NCI-H1694 treated with DMSO at 0.1 percent for 48 hours (cell line): Measurements from ENCODE around the gene OIT3.
A peak's percentile ranks its signal among the peaks of the same experiment; 100 is the strongest.

Experiments used
- DNase-seq: peaks from one replicate; lab custom pipeline; 2025; lab: John Stamatoyannopoulos, UW

Gene OIT3

DNA sequence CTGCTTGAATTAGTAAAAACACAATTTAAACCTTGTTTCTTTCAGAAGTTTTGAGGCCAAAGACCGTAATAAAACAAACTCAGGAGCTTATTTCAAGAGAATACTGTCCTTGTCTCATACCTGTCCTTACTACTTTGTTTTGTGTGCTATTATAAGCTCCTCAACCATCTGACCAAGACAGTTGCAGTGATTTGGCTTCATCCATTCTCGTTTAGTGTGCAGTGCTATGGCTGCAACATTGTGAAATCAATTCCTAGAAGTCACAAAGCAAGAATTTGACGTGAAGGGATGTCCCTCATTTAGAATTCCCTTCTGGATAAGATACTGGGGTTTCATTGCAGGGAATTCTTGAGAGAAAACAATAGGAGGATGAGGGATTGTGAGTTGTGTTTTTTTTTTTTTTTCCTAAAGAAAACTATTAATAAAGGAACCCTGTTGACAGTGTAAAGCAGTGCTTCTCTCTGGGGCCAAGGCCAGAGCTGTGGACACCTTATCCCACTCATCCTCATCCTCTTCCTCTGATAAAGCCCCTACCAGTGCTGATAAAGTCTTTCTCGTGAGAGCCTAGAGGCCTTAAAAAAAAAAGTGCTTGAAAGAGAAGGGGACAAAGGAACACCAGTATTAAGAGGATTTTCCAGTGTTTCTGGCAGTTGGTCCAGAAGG is at the start of gene OIT3:
Gene OIT3, plus strand, starts transcription at position 604 of the 663 bp plus-strand sequence. CDS start 60 bp downstream, outside the sequence.
- DNase-seq, result no peak

DNA sequence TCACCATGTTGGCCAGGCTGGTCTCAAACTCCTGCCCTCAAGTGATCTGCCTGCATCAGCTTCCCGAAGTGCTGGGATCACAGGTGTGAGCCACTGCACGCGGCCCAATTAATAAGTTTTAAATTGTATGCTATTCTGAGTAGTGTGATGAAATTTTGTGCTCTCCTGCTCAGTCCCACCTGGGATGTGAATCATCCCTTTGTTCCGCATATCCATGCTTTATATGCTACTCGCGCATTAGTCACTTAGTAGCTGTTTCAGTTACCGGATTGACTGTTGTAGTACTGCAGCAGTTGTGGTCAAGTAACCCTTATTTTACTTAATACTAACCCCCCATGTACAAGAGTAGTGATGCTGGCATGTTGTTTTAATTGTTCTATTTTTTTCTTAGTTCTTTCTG is 47.3 kb upstream of the OIT3 start:
- no peak for DNase-seq

DNA sequence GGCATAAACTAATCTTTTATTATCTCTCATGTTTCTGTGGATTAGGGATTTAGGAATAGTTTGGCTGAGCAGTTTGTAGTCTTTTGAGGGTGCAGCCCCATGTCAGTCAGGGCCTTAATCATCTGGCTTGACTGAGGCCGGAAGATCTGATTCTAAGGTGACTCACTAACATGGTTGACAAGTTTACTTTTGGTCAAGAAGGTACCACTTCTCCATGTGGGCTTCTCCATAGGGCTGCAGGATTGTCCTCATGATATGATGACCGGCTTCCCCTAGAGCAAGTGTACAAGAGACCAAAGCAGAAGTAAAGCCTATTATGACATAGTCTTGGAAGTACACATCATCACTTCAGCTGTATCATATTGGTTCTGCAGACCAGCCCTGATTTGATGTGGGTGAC is 45.9 kb upstream of the OIT3 start:
- DNase-seq, result no peak

DNA sequence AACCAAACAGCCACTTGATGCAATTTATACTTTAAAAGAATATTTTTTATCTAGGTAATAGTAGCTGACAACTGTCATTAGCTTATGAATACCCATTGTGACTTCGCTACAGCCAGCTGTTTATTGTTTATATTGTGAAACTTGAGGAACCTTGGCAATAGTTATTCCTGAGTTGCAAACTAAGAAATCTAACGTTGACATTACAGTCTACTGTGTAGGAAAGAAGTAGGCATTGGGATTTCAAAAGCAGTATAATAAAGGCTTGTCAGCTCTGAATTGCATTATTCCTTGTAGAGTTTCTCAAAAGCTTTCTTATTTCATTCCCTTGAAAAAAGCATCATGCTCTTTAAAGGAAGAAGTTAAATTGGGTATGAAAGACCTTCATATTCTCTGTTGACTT is 42.7 kb upstream of the OIT3 start:
- DNase-seq, result no peak

DNA sequence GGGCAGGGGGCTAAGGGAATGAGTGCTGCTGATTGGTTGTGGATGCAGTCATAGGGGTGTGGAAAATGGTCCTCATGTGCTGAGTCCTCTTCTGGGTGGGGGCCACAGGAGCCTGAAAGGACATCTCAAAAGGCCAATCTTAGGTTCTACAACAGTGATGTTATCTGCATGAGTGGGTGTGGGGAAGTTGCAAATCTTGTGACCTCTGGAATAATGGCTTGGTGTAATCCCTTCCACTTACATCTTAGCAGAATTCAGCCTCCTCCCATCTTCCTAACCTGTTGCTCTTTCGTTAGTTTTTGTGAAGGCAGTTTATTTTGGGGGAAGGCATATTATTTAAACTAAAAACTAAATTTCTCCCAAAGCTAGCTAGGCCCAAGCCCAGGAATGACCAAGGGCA is 42.0 kb upstream of the OIT3 start:
- no peak for DNase-seq

DNA sequence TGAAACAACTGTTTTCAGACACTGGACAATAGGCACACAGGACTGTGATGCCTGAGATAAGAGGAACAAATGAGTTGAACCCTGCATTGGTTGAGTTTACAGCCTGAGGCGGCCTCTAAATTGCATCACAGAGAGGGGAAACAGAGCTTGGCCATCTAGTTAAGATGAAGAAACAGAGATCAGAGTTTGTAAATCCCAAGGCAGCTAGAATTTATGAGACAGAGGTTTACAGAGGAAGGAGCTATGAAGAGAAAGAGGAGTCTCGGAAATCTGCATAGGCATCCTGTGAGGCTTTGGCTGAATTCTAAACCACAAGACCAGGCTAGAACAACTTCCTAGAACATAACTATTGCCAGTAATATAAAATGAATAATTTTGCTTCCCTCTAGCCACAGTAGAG is 41.0 kb upstream of the OIT3 start:
- no peak for DNase-seq

DNA sequence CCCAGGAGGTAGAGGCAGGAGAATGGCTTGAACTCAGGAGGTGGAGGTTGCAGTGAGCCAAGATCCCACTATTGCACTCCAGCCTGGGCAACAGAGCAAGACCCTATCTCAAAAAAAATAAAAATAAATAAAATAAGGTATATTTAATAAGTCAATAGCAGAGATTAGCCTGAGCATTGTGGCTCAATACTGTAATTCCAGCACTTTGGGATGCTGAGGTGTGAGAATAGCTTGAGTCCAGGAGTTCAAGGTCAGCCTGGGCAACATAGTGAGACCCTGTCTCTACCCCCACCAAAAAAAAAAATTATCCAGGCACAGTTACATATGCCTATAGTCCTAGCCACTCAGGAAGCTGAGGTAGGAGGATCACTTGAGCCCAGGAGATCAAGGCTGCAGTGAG is 38.4 kb upstream of the OIT3 start:
- DNase-seq, result no peak

DNA sequence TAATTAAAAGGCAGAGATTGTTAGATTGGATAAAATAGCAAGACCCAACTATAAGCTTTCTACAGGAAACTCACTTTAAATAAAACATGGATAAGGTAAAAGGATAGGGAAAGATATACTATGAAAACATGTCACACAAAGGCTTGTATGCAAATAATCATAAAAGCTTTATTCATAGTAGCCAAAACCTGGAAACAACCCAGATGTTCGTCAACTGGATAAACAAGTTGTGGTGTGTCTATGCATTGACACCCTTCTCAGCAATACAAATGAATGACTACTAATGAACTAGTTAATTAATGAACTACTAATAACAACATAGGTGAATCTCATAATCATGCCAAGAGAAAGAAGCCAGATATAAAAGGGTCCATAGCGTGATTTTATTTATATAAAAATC is 37.7 kb upstream of the OIT3 start:
- DNase-seq, result no peak

DNA sequence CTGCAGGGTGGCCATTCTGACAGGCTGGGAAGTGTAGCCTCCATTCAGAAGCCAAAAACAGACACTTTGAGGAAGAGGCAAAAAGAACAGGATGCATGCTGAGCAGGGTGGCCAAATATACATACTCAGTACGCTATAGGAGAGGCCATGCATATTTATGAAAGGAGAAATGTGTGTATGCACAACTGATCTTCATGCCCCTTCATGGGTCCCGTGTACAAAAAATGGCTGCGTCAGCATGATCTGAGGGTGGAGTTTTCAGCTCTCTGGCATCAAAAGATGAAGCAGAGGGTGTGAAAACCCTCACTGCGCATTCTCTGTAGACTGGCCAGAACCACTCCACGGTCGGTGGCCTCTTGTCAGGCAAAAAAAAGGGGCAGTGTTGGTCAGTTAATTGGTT is 35.5 kb upstream of the OIT3 start:
- DNase-seq, result no peak

DNA sequence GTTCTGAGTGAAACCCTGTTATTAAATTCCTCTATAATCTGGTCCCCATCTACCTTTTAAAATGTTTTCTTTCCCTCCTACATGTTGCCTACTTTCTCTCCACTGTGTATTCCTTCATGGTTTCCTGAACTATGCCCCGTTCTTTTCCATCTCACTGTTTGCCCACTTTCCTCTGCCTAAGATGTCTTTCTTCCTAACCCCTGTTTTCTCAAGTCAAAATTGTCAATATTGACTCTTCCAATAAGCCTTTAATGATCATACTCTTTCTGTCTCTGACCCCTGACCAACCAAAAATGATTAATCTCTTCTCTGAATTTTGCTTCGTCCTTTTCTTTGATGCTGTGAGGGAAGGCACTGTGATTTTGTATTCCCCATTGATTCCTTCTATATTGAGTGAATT is 30.6 kb upstream of the OIT3 start:
- no peak for DNase-seq

DNA sequence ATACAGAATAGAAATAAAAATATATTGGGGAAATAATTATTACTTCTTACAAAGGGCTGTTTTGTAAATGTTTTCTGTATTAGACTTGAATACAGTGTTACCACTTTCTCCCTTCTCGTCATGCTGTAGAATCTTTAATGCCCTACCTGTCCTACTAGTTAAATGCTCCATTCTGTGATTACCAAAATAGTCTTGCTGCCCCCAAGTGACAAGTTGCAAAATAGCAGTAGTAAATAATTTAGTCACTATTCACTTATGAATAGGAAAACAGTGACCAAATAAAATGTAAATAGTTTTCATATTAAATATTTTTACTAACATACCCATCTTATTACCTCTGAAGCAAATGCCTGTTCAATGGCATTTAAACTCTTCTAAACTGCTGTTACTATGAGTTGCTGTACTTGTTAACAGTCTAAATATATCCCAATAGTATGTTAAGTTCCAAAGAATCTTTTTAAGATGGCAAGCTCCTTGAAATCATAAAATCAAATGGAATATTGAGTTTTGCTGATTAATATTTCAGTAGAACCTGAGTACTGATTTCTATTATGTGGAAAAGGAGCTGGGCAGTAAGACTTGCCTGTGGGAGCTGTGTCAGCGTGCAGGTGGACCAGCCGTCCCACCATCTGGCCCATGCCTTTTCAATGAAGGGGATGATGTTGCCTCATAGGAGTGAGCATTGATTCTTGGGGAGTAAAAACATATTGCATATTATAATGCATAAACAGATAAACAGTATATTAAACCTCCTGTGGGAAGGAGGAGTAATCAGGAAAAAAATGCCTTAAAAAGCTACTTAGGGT is 18.1 kb upstream of the OIT3 start:
- peak; percentile 11 for DNase-seq

DNA sequence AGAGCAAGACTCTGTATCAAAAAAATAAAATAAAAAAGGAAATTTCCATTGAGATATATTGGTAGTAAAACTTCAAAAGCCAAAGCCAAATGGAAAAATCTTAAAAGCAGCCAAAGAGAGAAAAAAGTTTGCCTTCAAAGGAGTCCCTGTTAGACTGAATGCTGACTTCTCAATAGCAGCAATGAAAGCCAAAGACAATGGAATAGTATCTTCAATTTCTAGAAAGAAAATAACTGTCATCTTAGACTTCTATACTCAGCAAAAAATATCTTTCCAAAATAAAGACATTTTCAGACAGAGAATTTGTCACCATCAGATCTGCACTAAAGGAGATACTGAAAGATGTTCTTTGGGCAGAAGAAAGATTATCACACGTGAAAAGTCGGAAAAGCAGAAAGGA is 14.3 kb upstream of the OIT3 start:
- no peak for DNase-seq

DNA sequence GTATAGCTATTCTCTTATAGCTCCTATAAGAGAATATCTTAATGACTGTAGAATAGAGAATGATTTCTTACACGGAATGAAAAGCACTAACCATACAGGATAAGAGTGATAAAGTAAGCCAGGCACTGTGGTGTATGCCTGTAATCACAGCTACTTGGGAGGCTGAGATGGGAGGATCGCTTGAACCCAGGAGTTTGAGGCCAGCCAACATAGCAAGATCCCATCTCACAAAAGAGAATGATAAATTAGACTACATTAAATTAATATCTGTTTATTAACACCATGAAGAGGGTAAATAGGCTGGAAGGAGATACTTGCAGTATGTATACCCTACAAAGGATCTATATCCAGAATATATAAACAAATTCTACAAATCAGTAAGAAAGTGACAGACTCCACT is 12.2 kb upstream of the OIT3 start:
- DNase-seq, result no peak

DNA sequence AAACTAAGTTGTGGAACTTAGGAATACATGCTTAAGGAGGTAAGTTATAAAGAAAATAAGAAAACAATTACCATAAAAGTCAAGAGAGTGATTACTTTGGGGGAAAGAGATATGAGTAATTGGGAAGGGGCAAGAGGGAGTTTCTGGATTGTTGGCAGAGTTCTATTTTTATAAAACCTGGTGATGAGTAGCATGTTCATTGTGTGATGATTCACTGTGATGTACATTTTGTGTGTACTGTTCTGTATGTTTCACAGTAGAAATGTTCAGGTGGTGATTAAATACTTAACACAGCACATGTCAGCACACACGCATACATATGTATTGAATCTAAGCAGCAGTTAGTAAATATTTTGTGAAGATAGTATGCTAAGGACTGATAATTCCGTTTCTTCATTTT is 9.7 kb upstream of the OIT3 start:
- no peak for DNase-seq

DNA sequence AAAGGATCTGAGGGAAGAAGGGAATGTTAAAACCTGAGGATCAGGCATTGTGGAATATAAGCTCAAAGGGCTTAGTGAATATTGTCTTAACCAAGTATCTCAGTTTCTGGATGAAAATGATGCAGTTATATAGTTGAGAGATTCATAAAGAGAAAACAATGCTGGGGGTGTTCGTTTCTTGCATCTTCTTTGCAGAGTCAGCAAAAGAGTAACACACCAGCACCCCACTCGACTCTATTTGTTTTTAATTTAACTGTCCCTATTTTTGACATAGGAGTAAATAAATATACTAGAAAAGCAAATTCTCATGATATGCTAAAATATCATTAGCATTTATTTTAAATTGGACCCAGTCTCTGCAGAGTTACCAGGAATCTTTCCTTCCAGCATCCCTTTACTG is 7.6 kb upstream of the OIT3 start:
- no peak for DNase-seq

DNA sequence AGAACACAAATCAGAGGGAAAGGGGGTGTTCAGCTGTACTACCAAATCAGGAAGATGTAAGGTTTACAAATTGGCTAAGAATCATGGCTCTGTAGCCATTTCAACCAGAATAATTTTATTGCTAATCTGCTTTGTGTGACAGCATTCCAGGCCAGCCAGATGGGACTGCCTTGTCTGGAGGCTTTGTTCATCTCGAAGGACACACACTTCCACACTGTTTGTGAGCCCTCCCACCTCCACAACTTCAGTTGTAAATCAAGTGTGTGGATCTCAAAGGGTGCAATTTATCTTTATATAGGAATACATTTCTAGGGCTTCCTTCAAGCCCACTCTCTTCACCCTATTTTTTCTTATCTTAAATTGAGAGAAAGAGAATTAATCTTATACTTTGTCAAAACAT is 6.9 kb upstream of the OIT3 start:
- peak; percentile 17 for DNase-seq

DNA sequence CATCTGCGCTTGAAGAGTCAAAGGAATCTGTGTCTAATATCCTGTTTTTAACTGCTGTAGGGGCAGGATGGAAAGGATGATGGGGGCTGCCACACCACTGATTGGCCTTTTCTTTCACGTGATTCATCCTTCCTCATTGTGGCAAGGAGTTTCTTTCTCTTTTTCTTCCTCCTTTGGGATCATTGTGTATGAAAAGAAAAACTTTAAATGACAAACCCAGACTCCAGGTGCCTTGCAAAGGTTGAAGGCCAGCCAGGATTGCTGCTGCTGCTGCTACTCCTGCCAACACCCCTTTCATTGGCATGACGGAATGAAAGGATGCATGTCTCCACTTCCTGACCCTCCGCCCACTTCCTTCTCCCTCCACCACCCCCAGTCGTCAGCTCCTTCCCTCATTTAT is 6.5 kb upstream of the OIT3 start:
- no peak for DNase-seq

DNA sequence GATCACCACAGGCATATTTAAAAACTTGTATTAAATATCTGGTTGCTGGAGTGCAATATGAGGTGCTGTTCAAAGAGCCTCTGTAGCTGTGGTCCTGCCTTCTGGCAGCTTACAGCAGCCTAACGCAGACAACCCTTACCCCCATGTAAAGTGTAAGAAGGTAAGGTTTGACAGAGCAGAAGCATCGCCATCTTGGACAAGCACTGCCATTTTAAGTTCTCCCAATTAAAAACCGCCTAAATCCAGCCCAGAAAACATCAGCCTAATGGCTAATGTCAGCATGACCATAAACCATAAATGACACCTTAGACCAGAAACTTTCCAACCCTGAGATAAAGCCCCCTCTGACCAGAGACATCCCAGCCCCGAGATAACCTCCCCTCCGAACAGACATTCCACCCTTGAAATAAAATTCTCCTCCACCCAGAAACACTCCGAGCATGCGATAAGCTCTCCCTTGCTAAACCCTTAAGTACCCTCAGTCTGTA is 5.3 kb upstream of the OIT3 start:
- DNase-seq, result no peak

DNA sequence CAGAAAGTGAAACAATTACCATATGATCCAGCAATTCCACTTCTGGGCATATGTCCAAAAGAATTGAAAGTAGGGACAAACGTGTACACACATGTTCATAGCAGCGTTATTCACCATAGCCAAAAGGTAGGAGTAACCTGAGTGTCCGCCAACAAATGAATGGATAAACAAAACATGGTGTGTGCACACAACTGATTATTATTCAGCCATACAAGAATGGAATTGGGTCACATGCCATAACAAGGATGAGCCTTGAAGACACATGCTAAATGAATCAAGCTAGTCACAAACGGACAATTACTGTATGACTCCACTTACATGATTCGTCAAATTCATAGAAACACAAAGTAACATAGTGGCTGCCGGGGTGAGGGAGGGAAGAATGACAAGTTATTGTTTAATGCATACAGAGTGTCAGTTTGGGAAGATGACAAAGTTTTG is 4.1 kb upstream of the OIT3 start:
- peak; percentile 86 for DNase-seq

DNA sequence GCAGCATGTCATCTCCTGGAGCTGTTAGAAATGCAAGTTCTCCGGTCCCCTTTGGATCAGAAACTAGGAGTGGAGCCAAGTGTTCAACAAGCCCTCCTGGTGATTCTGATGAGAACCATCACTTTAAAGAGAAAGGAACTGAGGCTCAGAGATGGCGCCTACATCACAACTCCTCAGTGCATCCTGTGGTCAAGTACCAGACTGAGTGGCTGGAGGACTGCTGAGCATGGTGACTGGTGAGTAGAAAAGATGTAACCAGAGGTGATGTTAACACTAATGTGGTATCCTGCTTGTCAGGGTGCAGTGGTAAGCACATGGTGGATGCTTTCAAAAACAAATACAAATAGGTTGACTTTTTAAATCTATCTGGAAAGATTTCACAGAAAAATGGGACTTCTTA is 3.5 kb upstream of the OIT3 start:
- no peak for DNase-seq

DNA sequence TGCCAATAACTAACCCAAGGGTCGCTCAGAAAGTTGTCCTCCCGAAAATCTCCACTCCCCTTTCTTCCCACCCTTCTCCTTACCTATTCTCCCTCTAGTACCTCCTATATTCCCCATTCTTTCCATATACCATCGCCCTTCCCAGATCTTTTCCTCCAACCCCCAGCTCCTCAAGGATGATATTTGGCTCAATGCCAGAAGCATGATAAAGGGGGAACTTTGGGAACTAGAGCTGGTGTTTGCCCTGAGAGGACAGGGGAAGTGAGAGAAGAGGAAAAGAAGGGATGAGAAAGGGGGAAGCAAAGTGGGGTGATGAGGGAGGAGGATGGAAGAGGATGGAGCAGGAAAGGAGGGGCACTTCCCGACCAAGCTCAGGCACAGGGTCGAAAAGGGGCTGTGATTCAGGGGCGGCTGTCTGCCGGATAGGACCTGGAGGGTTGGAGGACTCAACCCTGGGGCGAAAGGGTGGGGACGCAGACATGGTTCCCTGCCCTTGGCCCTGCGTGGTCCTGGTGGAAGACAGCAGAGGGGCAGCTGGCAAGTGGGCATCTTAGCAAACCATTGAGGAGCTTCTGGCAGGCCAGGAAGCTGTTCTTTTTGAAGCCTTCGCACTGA is 1.8 kb downstream of the OIT3 start:
- no peak for DNase-seq

DNA sequence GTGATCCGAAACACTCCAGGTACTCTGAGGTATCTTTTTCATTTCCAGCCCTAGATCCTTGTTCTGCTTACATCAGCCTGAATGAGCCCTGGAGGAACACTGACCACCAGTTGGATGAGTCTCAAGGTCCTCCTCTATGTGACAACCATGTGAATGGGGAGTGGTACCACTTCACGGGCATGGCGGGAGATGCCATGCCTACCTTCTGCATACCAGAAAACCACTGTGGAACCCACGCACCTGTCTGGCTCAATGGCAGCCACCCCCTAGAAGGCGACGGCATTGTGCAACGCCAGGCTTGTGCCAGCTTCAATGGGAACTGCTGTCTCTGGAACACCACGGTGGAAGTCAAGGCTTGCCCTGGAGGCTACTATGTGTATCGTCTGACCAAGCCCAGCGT is 5.1 kb downstream of the OIT3 start:
- DNase-seq, result no peak

DNA sequence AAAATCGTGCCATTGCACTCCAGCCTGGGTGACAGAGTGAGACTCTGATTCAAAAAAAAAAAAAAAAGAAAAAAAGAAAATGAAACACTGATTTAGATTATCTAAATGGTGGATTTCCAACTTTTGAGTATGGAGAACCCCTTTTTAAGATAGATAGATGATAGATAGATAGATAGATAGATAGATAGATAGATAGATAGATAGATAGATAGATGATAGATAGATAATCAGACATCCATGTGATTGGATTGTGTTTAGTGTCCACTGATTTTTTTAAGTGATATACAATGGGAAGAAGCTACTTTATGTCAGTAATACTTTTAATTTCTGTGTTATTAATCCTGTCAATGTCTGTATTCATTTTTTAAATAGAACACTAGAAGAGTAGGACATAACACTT is 6.0 kb downstream of the OIT3 start:
- DNase-seq, result no peak
